HG03108 (cell line): ENCODE data around the gene NUDCD3.

Experiments
- ATAC-seq: cut with Tn5 transposase; IDR thresholded peaks from one replicate; pipeline ENCODE4 v1.9.1; 2021; ENCODE audit warnings: moderate library complexity; ENCODE audit not compliant: unreplicated experiment

Gene NUDCD3

DNA sequence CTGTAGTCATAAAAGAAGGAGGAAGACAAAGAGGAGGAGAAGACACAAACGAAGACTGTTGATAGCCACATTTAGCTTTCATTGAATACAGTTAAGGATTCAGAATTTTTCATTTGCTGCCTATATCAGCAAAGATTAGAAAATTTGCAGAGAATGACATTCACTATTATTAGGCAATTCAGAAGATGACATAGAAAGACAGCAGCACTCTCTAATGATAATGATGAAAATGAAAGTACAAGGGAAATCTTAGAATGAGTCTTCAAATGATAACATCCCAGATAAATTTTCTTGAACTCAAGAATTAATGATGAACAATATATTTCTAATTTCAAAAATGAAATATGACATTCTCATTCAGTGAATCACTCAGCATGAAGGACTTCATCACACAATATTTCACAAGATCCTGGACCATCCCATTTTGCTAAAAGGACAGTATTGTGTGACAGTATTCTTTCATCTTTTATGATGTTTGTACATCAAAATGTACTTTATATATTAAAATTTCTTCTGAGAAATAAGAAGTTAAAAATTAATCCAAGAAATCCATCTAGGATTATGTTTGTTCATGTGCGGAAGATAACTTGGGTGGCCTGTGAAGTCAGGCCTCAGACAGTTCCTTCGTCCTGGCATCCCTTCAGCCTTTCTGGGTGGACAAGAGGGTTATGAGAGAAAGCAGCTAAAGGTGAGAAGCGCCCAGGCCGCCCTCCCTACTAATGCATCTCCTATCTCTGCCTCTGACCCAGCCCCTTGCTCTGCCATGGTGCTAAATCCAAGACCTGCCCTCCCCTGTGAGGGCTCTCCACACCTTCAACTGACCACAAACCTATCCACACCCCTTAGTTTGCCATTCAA lies 117.7 kb downstream of the NUDCD3 start:
- ATAC-seq, result no peak

- no peak for ATAC-seq
Observed at GRCh38 chr7:44368885-44369284, 121.6 kb downstream of the NUDCD3 start.

- no peak for ATAC-seq
Observed at GRCh38 chr7:44368455-44368854, 122.0 kb downstream of the NUDCD3 start.

DNA sequence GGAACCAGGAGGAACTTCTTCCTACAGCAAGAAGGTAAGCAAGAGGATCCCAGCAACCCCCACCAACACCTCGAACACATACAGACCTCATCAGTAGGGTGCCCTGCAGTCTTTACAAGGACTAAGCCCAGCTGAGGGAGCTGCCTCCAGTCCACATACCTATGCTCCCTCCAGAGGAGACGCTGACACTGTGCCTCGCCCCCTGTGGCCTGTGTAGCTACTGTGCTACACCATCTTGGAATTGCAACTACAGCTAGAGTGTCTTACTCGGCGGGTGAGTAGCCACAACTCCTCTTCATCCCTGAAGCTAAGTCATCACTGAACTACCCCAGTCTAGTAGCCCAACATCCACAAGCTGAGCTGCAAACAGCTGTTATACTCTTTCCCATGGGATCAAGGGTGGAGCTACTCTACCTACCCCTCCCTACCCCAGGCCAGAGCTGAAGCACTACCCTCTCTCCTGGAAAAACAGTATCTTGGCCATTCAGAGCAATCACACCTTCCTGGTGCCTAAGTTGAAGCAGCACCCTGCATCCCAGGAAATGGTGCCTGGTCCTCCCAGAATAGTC lies 122.9 kb downstream of the NUDCD3 start:
- ATAC-seq, result no peak

DNA sequence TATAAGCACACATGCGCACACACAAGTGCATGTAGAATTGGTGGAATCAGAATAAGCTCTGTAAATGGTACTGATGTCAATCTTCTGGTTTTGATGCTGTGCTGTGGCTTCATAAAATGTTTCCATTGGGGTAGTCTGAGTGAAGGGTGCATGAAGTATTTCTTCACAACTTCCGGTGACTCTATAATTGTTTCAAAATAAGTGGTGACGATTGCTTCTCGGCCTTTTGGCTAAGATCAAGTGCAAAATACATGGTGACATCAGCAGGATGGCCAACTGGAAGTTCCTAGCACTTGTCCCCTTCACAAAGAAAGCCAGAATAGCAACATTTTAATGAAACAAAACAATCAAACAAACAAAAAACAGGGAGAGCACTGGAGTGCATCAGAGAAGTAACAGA lies 123.5 kb downstream of the NUDCD3 start:
- ATAC-seq, result no peak

GRCh38 chr7:44353668-44354067 lies 136.8 kb downstream of the NUDCD3 start:
- no peak for ATAC-seq

GRCh38 chr7:44348851-44349781 lies 141.3 kb downstream of the NUDCD3 start:
- ATAC-seq, result no peak

DNA sequence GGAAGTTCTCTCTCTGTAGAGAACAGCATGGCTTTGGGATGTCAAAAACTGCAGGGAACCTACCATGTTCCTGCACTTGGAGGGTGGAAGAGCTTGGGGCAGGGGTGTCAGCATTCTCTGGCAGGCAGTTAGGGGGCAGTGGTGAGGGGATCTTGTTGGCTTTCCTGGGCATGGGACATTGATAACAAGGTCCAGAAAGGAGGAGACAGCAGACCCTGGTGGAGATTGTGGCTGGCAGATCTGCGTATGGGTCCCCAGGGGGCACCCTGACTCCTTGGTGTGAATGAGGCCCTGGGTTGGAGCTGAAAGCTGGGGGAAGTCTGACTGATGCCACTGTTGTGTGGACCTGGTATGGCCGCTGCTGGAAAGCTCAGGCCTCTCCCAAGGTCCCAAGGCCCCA lies 142.2 kb downstream of the NUDCD3 start:
- no peak for ATAC-seq

DNA sequence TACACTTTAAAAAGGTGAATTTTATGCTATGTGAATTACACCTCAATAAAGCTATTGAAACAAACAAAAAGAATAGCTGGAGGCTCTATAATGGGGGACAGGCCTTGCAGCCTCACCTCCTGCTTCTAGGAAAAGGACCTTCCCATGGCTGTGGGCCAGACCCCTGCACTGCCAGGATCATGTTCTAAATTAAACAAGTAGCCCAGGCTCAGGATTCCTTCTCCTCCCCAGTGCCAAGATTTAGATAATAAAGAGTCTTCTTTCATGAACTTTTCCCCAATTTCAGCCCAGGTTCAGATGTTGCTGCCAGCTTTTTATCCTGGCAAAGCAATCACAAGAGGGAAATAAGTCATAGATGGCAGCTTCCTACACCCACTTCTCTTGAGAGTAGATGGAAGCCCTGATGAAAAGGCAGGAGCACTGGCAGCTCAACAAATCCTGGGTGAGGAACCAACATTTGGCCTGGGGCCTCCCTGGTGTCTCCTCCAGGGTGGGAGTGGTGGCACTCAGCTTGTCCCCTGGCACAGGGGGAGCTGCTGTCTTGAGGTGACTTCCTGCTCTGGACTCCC lies 142.8 kb downstream of the NUDCD3 start:
- no peak for ATAC-seq

- no peak for ATAC-seq
Observed at GRCh38 chr7:44346063-44346462, 144.4 kb downstream of the NUDCD3 start.

- ATAC-seq, result no peak
Observed at GRCh38 chr7:44341401-44341800, 149.1 kb downstream of the NUDCD3 start.

GRCh38 chr7:44338600-44338999 lies 151.9 kb downstream of the NUDCD3 start:
- no peak for ATAC-seq

- ATAC-seq, result no peak
Observed at GRCh38 chr7:44336491-44336890, 154.0 kb downstream of the NUDCD3 start.

DNA sequence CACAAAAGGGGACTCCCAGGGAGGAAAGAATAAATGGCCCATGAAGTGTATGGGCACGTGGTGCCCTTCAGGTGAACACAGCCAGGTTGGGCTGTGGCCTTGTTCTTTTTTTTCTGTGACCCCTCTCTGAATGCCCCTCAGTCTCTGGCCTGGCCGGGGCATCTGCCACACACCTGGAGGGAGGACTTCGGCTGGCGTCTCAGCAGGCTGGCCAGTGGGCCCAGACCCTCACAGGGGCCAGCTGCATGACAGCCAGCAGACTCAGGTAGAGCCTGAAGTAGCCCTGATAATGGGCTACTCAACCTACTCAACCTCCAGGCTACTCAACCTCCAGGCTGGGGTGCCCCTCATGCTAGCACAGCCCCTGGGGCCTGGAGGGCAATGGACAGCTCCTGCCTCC lies 155.3 kb downstream of the NUDCD3 start:
- no peak for ATAC-seq

DNA sequence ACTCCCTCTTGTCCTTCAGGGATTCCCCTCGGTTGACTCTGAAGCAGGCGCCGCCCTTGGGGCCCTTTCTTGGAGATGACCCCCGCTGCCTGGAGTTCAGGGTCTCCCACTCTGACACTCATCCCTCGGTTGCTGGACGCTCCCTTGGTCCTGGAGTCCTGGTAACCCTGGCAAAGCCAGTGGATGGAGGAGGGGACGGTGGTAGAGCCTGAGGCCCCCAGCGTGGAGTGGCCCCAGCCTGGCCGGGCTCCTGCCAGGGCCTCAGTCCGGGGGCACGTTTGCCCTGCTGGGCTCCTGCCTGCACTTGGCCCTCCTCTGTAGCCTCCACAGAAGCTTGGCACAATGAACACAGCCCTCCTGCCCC lies 155.7 kb downstream of the NUDCD3 start:
- ATAC-seq, result no peak

DNA sequence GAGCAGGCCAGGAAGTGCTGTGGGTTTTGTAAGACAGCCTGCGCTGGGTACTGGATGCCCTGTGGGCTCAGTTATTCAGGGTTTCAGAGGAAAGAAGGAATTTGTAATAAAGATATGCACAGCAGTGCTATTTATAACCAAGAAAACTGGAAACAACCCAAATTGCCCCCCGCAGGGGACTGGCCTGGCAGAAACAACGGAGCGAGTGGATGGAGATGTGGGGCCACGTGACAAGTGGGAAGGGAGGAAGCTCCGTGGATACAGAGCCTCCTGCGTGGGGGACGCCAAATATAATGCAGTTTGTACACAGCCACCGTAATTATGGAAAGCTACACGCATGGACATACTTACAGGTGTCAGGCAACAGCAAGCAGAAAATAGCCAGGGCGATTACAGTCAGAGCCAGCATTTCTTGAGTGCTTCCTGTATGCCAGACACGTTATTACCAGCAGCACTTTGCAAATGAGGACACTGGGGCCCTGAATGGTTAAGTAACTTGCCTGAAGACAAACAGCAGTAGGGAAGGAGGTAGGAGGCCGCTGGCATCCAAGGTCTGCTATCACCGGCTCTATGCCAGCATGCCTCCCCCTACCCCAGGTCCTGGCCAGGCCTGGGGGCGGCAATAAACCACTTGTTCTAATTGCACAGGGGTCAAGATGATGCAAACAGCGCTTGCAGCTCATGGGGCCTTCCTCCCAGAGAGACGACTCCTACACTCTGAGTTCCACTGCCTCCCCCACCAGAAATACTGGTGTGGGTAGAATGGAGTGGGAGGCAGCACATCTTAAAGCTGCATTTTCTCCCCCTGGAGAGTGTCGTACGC lies 156.3 kb downstream of the NUDCD3 start:
- no peak for ATAC-seq

GRCh38 chr7:44331682-44332081 lies 158.8 kb downstream of the NUDCD3 start:
- no peak for ATAC-seq

DNA sequence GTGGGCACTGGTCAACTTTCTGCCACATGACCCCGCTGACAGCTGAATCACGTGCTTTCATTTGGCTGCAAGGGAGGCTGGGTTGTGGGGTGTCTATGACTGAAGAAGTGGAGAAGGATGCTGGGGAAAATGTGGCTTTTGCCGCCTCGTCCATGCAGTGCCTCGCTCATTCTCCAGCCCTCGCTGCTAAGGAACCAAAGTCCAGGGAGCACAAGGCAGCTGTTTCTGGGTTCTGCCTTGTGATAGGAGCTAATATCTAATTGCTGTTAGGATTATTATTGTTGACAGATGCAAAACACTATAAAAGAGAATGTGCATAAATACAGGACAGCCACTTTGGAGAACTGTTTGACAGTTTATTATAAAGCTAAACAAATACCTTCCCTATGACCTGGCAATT lies 160.1 kb downstream of the NUDCD3 start:
- no peak for ATAC-seq

DNA sequence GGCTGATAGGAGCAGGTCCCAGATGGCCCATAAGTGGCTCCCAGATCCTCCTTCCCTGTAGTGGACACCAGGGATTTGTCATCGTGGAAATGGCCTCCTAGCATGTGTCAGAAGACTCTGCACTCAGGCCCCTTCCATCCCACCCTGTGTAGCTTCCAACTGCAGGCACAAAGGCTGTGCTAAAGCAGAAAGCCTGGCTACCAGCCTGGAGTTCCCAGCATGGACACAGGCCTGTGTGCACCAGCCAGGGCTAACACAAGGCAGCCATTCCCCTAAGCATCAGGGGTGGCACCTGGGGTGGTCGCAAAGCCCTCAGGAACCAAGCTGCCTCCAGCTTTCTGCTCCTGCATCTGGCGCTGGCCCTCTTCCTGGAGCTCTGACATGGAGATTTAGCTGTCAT lies 160.6 kb downstream of the NUDCD3 start:
- no peak for ATAC-seq
